ENCODE measurements around the gene NCOA3.

The NCOA3 gene

DNA sequence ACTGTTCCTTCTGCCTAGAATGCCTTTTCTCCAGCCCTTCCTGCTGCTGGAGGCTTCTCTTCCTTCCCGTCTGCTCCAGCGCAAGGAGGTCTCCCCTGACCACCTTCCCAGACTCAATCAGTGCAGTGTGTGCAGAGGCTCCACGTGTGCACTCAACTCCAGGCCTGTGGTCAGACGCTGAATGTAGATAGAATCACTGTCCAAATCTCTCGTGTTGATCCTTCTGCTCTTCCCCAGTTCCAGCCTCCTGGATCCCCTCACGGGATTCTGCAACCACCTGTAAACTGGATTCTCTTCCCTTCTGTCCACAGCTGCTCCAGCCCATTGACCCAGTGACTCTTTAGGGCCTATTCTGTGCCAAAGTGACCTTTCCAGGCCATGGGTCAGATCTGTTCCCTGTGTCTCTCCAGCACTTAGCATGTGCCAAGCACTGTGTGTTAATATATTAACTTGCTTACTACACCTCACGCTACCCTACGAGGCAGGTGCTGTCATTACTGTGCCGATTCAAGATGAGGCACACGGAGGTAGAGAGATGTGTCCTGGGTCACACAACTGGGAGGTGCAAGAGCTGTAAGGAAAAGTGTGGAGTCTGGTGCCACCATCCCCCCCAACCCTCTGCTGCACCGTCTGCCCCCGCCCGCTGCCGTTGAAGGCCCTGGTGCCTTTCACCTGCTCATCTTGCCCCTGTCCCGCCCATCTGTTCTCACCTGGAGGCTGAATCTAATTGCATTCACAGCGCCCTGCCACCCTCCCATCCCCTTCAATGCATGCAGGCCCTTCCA is 171.4 kb downstream of the NCOA3 start:
- no peak for ATAC-seq
- TF ChIP-seq ZFP30 (CRISPR knock-in tag; IDR thresholded peaks at IDR 0.05) = no peak

GRCh38 chr20:47673671-47673955 is 171.9 kb downstream of the NCOA3 start:
- ATAC-seq = no peak

DNA sequence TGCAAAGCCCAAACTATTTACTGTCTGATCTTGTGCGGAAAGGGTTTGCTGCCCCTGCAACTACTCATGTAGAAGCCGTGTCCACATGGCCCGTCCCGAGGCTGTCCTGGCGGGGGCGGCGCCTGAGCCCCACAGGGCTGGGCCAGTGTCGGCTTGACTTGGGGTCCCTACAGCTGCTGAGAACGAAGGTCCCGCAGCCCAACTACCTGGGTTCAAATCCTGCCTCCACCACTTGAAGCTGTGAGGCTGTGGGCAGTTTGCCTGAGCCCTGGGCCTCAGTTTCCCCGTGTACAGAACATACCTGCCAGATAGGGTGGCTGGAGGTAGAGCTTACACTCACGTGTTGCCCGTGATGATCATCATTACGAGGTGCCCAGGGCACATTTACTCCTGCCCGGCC is 172.5 kb downstream of the NCOA3 start:
- ATAC-seq = no peak
- TF ChIP-seq TOX (CRISPR knock-in tag; IDR thresholded peaks at IDR 0.05; ENCODE audit: borderline replicate concordance) (no peak), PPARA (CRISPR knock-in tag; IDR thresholded peaks at IDR 0.05; ENCODE audit: borderline replicate concordance) (no peak), TSHZ2 (CRISPR knock-in tag; IDR thresholded peaks at IDR 0.05) (no peak), ZFP30 (CRISPR knock-in tag; IDR thresholded peaks at IDR 0.05) (no peak), GLIS3 (CRISPR knock-in tag; IDR thresholded peaks at IDR 0.05) (no peak), ESRRG (CRISPR knock-in tag; IDR thresholded peaks at IDR 0.05) (no peak), ARNTL (CRISPR knock-in tag; IDR thresholded peaks at IDR 0.05; ENCODE audit: borderline replicate concordance, low read depth) (no peak), BACH2 (CRISPR knock-in tag; IDR thresholded peaks at IDR 0.05; ENCODE audit: borderline replicate concordance) (no peak), CSDC2 (CRISPR knock-in tag; IDR thresholded peaks at IDR 0.05) (no peak), ZFP3 (CRISPR knock-in tag; IDR thresholded peaks at IDR 0.05) (no peak), ZNF70 (CRISPR knock-in tag; IDR thresholded peaks at IDR 0.05) (no peak)
- TF ChIP-seq, protein P1, sequence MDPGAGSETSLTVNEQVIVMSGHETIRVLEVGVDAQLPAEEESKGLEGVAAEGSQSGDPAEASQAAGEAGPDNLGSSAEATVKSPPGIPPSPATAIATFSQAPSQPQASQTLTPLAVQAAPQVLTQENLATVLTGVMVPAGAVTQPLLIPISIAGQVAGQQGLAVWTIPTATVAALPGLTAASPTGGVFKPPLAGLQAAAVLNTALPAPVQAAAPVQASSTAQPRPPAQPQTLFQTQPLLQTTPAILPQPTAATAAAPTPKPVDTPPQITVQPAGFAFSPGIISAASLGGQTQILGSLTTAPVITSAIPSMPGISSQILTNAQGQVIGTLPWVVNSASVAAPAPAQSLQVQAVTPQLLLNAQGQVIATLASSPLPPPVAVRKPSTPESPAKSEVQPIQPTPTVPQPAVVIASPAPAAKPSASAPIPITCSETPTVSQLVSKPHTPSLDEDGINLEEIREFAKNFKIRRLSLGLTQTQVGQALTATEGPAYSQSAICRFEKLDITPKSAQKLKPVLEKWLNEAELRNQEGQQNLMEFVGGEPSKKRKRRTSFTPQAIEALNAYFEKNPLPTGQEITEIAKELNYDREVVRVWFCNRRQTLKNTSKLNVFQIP (CRISPR knock-in tag; IDR thresholded peaks at IDR 0.05; ENCODE audit: borderline replicate concordance, low read depth) = no peak

More at GRCh38 chr20:47673671-47673955, 171.9 kb downstream of the NCOA3 start:
- TF ChIP-seq ZC3H10 (CRISPR knock-in tag; IDR thresholded peaks at IDR 0.05) = no peak
- no peak for TF ChIP-seq RARB (CRISPR knock-in tag; IDR thresholded peaks at IDR 0.05)
- no peak for TF ChIP-seq ZFP30 (CRISPR knock-in tag; IDR thresholded peaks at IDR 0.05)
- TF ChIP-seq PATZ1 (CRISPR knock-in tag; IDR thresholded peaks at IDR 0.05; ENCODE audit: borderline replicate concordance) = no peak
- TF ChIP-seq, protein P2, sequence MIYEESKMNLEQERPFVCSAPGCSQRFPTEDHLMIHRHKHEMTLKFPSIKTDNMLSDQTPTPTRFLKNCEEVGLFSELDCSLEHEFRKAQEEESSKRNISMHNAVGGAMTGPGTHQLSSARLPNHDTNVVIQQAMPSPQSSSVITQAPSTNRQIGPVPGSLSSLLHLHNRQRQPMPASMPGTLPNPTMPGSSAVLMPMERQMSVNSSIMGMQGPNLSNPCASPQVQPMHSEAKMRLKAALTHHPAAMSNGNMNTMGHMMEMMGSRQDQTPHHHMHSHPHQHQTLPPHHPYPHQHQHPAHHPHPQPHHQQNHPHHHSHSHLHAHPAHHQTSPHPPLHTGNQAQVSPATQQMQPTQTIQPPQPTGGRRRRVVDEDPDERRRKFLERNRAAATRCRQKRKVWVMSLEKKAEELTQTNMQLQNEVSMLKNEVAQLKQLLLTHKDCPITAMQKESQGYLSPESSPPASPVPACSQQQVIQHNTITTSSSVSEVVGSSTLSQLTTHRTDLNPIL (CRISPR knock-in tag; IDR thresholded peaks at IDR 0.05; ENCODE audit: low read depth) = no peak
- no peak for TF ChIP-seq ZNF565 (CRISPR knock-in tag; conservative IDR thresholded peaks at IDR 0.05; ENCODE audit: low read depth)
- no peak for TF ChIP-seq BACH2 (CRISPR knock-in tag; IDR thresholded peaks at IDR 0.05; ENCODE audit: borderline replicate concordance)
- TF ChIP-seq CSDC2 (CRISPR knock-in tag; IDR thresholded peaks at IDR 0.05) = no peak
- TF ChIP-seq PPARA (CRISPR knock-in tag; IDR thresholded peaks at IDR 0.05; ENCODE audit: borderline replicate concordance) = no peak
- TF ChIP-seq, protein P3, sequence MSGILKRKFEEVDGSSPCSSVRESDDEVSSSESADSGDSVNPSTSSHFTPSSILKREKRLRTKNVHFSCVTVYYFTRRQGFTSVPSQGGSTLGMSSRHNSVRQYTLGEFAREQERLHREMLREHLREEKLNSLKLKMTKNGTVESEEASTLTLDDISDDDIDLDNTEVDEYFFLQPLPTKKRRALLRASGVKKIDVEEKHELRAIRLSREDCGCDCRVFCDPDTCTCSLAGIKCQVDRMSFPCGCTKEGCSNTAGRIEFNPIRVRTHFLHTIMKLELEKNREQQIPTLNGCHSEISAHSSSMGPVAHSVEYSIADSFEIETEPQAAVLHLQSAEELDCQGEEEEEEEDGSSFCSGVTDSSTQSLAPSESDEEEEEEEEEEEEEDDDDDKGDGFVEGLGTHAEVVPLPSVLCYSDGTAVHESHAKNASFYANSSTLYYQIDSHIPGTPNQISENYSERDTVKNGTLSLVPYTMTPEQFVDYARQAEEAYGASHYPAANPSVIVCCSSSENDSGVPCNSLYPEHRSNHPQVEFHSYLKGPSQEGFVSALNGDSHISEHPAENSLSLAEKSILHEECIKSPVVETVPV (CRISPR knock-in tag; IDR thresholded peaks at IDR 0.05) = no peak
- TF ChIP-seq SNAI2 (CRISPR knock-in tag; IDR thresholded peaks at IDR 0.05) = no peak
- TF ChIP-seq TSHZ2 (CRISPR knock-in tag; IDR thresholded peaks at IDR 0.05) = no peak
